Measurements from ENCODE around the gene ADGRL4. TPM values are rescaled to one million over a fixed set of nuclear protein-coding genes. Genes with fewer than 3 reads are reported as not detected.

The ADGRL4 gene
- total and polyA plus RNA-seq, 9 of the 15 experiments (the other 6 are each of a cell fraction or from before 2014, with no cell fraction given), result not detected

GRCh38 chr1:79042539-79042938 lies 36.0 kb upstream of the ADGRL4 start:
- no TSS peak for BruUV-seq (replicated peaks)
- Histone ChIP-seq H3K79me2 (ENCODE audit: control insufficient read depth, insufficient read depth, low read length) (no peaks in the 10 kb centered on the region), H2AFZ (ENCODE audit: low read depth, low read length) (no peak overlapping the region), H3K9ac (ENCODE audit: insufficient read depth in 1 of 2, low read depth in 2 of 2, low read length in 2 of 2) (no peak overlapping the region), H3K4me3 (no peak overlapping the region), H3K36me3 (ENCODE audit: control insufficient read depth, insufficient read depth, low read length) (no peaks in the 10 kb centered on the region), H3K9me3 (replicated peaks; ENCODE audit: control insufficient read depth, insufficient read depth, low read depth, low read length) (0 out of 2 replicates have a peak, but pooled peaks cover 4% of the 10 kb centered on the region), H3K27ac (ENCODE audit: extremely low read depth, low read depth, low read length) (no peak overlapping the region), H3K27me3 (ENCODE audit: control insufficient read depth in 2 of 2, insufficient read depth in 2 of 2, low read length in 2 of 2) (no peaks in the 10 kb centered on the region), H4K20me1 (replicated peaks; ENCODE audit: control insufficient read depth, insufficient read depth, low read length) (no peaks in the 10 kb centered on the region), H3K4me2 (ENCODE audit: insufficient read depth, low read length) (no peak overlapping the region), H3K4me1 (replicated peaks in 1 of 2; ENCODE audit: control insufficient read depth in 2 of 2, insufficient read depth in 2 of 2, low read length in 2 of 2) (no peaks in the 10 kb centered on the region), H3K9me1 (ENCODE audit: control insufficient read depth, insufficient read depth, low read length) (no peaks in the 10 kb centered on the region)
- CTCF ChIA-PET (ENCODE audit: low intra/inter-chr PET ratio), result no interaction called here
- intact Hi-C loops (cut with micrococcal nuclease), result no loop called here
- TF ChIP-seq TAF9B (IDR thresholded peaks at IDR 0.05; ENCODE audit: partially characterized antibody), result no peak
- no peak for TF ChIP-seq COPS2 (conservative IDR thresholded peaks at IDR 0.05)
- TF ChIP-seq HNRNPL (IDR thresholded peaks at IDR 0.05; ENCODE audit: low read depth, low read length), result no peak
- TF ChIP-seq GTF2A2 (tag; IDR thresholded peaks at IDR 0.05), result no peak
- TF ChIP-seq CSDE1 (IDR thresholded peaks at IDR 0.05), result no peak
- no peak for TF ChIP-seq MCM3 (IDR thresholded peaks at IDR 0.05)
- TF ChIP-seq RBBP5 (IDR thresholded peaks at IDR 0.05; ENCODE audit: borderline replicate concordance, insufficient read depth, low read length, poor library complexity, severe bottlenecking), result no peak
- TF ChIP-seq ZNF175 (CRISPR knock-in tag; IDR thresholded peaks at IDR 0.05; ENCODE audit: low read depth), result no peak
- TF ChIP-seq CBX3 (IDR thresholded peaks at IDR 0.05; ENCODE audit: borderline replicate concordance in 1 of 2, low read length in 2 of 2), result no peak
- TF ChIP-seq ZNF511 (CRISPR knock-in tag; IDR thresholded peaks at IDR 0.05), result no peak
- TF ChIP-seq EWSR1 (IDR thresholded peaks at IDR 0.05; ENCODE audit: borderline replicate concordance, low read depth, partially characterized antibody), result no peak
- TF ChIP-seq PML (IDR thresholded peaks at IDR 0.05; ENCODE audit: low read length), result no peak
- TF ChIP-seq NBN (IDR thresholded peaks at IDR 0.05; ENCODE audit: low read depth), result no peak
- no peak for TF ChIP-seq POU5F1 (IDR thresholded peaks at IDR 0.05; ENCODE audit: borderline replicate concordance, low read depth, low read length, partially characterized antibody)
- TF ChIP-seq PTRF (tag; IDR thresholded peaks at IDR 0.05), result no peak
- TF ChIP-seq CHD4 (IDR thresholded peaks at IDR 0.05; ENCODE audit: insufficient read depth, insufficient replicate concordance, low read depth, low read length, poor library complexity, severe bottlenecking), result no peak
- TF ChIP-seq ZNF561 (CRISPR knock-in tag; conservative IDR thresholded peaks at IDR 0.05), result no peak
- TF ChIP-seq GABPB2 (CRISPR knock-in tag; conservative IDR thresholded peaks at IDR 0.05), result no peak
- no peak for TF ChIP-seq SMARCC2 (IDR thresholded peaks at IDR 0.05; ENCODE audit: low read depth)
- no peak for FAIRE-seq
- POLR2A ChIA-PET, result no interaction called here
- WGBS (ENCODE audit: insufficient coverage, low coverage, missing lambda C conversion rate), result 5% methylated on average over 2 of the region's 2 CpGs
- DNase-seq (ENCODE audit: extremely low read depth in 1 of 4, low spot score in 3 of 4), result no peak
- no peak for ATAC-seq
- in situ Hi-C loops (cut with MboI), result no loop called here
